Lower lobe of right lung (tissue), 2 donors: ENCODE measurements around the gene SMG9. TPM values are rescaled to one million over a fixed set of nuclear protein-coding genes. Genes with fewer than 3 reads are reported as not detected.

ENCODE experiments used
- ATAC-seq, 2 donors: fragments of 200-7000 bp; cut with Tn5 transposase; one replicate each; pipeline ENCODE4 v1.9.1; 2020 to 2022; ENCODE audit warnings: mild to moderate bottlenecking in 2 of 2, moderate library complexity in 2 of 2
- DNase-seq: peaks from one replicate; pipeline ENCODE4 v3.0.0-alpha.2; 2020
- H3K27ac ChIP-seq: fragments of 200-600 bp; one replicate; pipeline ENCODE4 v1.8.0; 2022
- H3K27me3 ChIP-seq: fragments of 200-600 bp; one replicate; pipeline ENCODE4 v1.8.0; 2022; ENCODE audit warnings: low read depth
- H3K36me3 ChIP-seq: fragments of 200-600 bp; one replicate; pipeline ENCODE4 v1.8.0; 2022; ENCODE audit warnings: mild to moderate bottlenecking
- H3K4me1 ChIP-seq: fragments of 200-600 bp; one replicate; pipeline ENCODE4 v1.8.0; 2022
- H3K4me3 ChIP-seq: fragments of 200-600 bp; one replicate; pipeline ENCODE4 v1.8.0; 2022; ENCODE audit warnings: mild to moderate bottlenecking
- H3K9me3 ChIP-seq: fragments of 200-600 bp; one replicate; pipeline ENCODE4 v1.8.0; 2022
- intact Hi-C: fragments of 100-400 bp; cut with DNase I; formaldehyde crosslinking; loops from one replicate; pipeline ENCODE4 v1.11.0; 2022
- total RNA-seq: library from RNA; stranded (reverse); fragmentation: NEBNext Ultra II Directional; extraction: Animal tissue kit (Norgen Biotek cat#: 25700); gene quantifications from one replicate; pipeline ENCODE4 v1.2.1, GENCODE V29; 2021
- TF ChIP-seq, protein P1 (sequence below): fragments of 200-600 bp; IDR thresholded peaks from one replicate; pipeline ENCODE4 v1.8.0; 2022; ENCODE audit warnings: antibody characterized with exemption, mild to moderate bottlenecking
- donor health status: DM: no; HTN: yes; CAD: no; lungs with severe emphysema.

SMG9 gene
- total RNA-seq, 1 donor from 2014 or later: 47.3 TPM

DNA sequence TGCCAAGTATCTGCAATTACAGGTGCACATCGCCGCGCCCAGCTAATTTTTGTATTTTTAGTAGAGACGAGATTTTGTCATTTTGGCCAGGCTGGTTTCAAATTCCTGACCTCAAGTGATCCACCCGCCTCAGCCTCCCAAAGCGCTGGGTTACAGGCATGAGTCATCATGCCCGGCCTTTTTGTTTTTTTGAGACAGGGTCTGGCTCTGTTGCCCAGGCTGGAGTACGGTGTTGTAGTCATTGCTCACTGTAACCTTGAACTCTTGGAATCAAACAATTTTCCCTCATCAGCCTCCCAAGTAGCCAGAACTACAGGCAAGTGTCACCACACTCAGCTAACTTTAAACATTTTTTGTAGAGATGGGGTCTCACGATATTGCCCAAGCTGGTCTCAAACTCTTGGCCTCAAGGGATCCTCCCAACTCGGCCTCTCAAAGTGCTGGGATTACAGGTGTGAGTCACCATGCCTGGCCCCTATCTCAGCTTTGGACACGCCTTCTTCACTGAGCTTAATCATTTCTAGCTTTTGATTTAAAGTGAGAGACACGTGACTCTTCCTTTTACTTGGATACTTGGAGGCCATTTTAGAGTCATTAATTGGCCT lies 42.9 kb downstream of the SMG9 start:
- no peak for ATAC-seq
- H3K9me3 ChIP-seq: peaks cover 12% of the 10 kb centered on the region
- no peaks in the 10 kb centered on the region for H3K27me3 ChIP-seq
- no peak overlapping the region for H3K4me3 ChIP-seq
- TF ChIP-seq, protein P1, sequence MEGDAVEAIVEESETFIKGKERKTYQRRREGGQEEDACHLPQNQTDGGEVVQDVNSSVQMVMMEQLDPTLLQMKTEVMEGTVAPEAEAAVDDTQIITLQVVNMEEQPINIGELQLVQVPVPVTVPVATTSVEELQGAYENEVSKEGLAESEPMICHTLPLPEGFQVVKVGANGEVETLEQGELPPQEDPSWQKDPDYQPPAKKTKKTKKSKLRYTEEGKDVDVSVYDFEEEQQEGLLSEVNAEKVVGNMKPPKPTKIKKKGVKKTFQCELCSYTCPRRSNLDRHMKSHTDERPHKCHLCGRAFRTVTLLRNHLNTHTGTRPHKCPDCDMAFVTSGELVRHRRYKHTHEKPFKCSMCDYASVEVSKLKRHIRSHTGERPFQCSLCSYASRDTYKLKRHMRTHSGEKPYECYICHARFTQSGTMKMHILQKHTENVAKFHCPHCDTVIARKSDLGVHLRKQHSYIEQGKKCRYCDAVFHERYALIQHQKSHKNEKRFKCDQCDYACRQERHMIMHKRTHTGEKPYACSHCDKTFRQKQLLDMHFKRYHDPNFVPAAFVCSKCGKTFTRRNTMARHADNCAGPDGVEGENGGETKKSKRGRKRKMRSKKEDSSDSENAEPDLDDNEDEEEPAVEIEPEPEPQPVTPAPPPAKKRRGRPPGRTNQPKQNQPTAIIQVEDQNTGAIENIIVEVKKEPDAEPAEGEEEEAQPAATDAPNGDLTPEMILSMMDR: no peak
- H3K4me1 ChIP-seq: no peaks in the 10 kb centered on the region
- no peak overlapping the region for H3K27ac ChIP-seq
- no peak for DNase-seq
- intact Hi-C loops: no loop called here
- H3K36me3 ChIP-seq: no peaks in the 10 kb centered on the region

DNA sequence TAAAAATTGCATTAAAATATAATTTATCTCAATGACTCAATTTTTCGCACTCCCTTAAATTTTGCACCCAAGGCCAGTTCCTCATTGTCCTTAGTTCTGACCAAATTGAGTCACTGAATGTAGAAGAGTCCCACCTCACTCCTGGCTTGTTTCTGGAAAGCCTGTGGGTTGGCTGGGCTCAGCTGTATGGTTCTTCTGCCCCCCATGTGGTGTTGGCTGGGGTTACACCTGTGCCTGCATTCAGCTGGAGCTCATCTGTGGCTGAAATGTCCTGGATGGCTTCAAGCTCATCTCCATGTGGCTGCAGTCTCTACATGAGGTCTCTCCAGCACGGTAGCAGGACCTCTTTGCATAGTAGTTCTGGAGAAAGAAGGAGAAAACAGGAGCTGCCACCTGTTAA lies 46.0 kb downstream of the SMG9 start:
- Histone ChIP-seq H3K4me1 (no peaks in the 10 kb centered on the region), H3K4me3 (no peak overlapping the region), H3K36me3 (no peaks in the 10 kb centered on the region), H3K27me3 (no peaks in the 10 kb centered on the region), H3K9me3 (peaks cover 12% of the 10 kb centered on the region), H3K27ac (no peak overlapping the region)
- TF ChIP-seq, protein P1: no peak
- intact Hi-C loops: no loop called here
- DNase-seq: no peak
- ATAC-seq: no peak

DNA sequence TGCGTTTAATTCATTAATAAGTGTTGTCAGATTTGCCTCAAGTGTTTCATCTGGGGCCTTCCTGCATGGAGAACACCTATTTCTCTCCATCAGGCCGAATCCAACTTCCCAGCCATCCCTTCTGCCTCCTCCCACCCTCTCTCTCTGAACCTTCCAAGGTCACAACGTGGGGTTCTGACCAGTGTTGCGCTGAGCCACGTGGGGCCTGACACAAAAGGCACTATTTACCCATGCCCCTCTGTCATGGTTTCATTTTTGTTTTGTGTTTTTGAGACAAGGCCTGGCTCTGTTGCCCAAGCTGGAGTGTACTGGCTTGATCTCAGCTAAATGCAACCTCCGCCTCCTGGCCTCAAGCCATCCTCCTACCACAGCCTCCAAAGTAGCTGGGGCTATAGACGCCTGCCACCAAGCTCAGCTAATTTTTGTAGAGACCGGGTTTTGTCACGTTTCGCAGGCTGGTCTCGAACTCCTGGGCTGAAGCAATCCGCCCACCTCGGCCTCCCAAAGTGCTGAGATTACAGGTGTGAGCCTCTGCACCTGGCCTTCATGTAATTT lies 47.5 kb downstream of the SMG9 start:
- H3K27ac ChIP-seq: no peak overlapping the region
- no peak overlapping the region for H3K4me3 ChIP-seq
- H3K4me1 ChIP-seq: no peaks in the 10 kb centered on the region
- TF ChIP-seq, protein P1: no peak
- H3K36me3 ChIP-seq: no peaks in the 10 kb centered on the region
- DNase-seq (no peak), ATAC-seq (no peak)
- peaks cover 12% of the 10 kb centered on the region for H3K9me3 ChIP-seq
- H3K27me3 ChIP-seq: no peaks in the 10 kb centered on the region
- intact Hi-C loops: no loop called here

DNA sequence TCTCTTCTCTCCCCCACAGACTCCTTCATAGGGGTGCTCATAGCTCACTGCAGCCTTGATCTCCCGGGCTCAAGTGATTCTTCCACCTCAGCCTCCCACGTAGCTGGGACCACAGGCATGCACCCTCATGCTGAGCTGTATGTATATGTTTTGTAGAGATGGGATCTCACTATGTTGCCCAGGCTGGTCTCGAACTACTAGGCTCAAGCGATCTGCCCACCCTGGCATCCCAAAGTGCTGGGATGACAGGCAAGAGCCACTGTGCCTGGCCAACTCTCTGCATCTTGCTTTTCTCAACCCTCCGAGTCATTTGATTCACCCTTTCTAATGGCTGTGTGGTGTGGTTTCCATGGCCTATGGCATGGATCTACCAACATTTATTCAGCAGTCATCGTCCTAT lies 49.0 kb downstream of the SMG9 start:
- no peak for ATAC-seq
- peaks cover 7% of the 10 kb centered on the region for H3K4me1 ChIP-seq
- no peaks in the 10 kb centered on the region for H3K36me3 ChIP-seq
- intact Hi-C loops: no loop called here
- TF ChIP-seq, protein P1: no peak
- no peaks in the 10 kb centered on the region for H3K27me3 ChIP-seq
- no peak for DNase-seq
- no peak overlapping the region for H3K4me3 ChIP-seq
- H3K9me3 ChIP-seq: peaks cover 12% of the 10 kb centered on the region
- H3K27ac ChIP-seq: no peak overlapping the region

DNA sequence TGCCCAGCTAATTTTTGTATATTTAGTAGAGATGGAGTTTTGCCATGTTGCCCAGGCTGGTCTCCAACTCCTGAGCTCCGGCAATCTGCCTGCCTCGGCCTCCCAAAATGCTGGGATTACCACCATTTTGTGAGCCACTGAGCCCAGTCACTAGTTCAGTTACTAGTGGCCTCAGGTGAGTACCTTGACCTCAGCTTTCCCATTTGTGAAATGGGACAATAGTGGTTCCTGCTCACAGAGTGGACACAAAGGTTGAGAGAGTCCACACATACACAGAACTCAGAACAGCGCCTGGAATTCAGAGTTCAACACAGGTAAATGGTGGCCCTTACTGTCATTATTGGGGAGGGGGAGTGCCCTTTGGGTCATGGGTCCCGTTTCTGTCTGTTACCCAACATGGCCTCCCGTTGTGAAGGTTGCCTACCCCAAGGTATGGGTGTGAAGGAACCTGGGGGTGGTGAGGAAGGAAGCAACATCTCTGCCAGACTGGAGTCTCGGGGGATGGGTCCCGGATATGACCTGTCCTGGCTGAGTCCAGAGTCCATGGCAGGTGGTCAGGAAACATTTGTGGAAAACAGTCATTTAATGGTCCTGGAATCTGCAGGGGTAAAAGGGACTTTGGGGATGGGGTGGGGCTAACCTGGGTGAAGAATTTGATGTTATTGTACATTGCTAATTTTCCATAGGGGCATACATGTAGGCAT lies 50.6 kb downstream of the SMG9 start:
- TF ChIP-seq, protein P1: no peak
- intact Hi-C loops: no loop called here
- H3K36me3 ChIP-seq: no peaks in the 10 kb centered on the region
- H3K4me1 ChIP-seq: peaks cover 23% of the 10 kb centered on the region
- no peak overlapping the region for H3K4me3 ChIP-seq
- no peak for ATAC-seq
- peaks cover 12% of the 10 kb centered on the region for H3K9me3 ChIP-seq
- no peak overlapping the region for H3K27ac ChIP-seq
- H3K27me3 ChIP-seq: peaks cover 3% of the 10 kb centered on the region
- no peak for DNase-seq
